Raji (cell line): ENCODE data around the gene C16orf87.

Experiments used
- POLR2A ChIP-seq: IDR thresholded peaks from 2 replicates; pipeline ENCODE4 v1.6.1; 2011; ENCODE audit warnings: low read depth, low read length, control low read depth; ENCODE audit not compliant: insufficient read depth

The C16orf87 gene

DNA sequence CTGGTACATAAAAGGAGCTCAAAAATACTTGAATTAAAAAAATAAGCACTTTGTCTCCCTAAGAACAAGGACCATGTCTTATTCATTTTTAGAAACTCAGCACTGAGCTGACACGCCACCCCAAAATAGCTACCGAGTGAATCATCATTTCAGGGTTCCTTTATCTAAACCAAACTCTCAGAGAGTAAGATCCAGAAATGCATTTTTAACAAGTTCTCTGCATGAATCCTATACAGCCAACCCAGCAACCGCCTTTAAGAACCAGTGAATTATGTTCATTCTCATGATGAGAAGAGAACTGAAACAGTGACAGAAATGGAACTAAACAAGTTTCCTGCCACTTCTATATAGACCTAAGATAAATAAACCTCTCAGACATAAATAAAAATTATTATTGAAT lies 8.7 kb downstream of the C16orf87 start:
- TF ChIP-seq POLR2A, result no peak

- no peak for TF ChIP-seq POLR2A
Observed at GRCh38 chr16:46817961-46818360, 13.0 kb downstream of the C16orf87 start.

GRCh38 chr16:46814790-46815189 lies 16.2 kb downstream of the C16orf87 start:
- TF ChIP-seq POLR2A, result no peak

GRCh38 chr16:46813611-46814010 lies 17.4 kb downstream of the C16orf87 start:
- no peak for TF ChIP-seq POLR2A

GRCh38 chr16:46812781-46813540 lies 18.0 kb downstream of the C16orf87 start:
- TF ChIP-seq POLR2A, result no peak

- no peak for TF ChIP-seq POLR2A
Observed at GRCh38 chr16:46811682-46812081, 19.3 kb downstream of the C16orf87 start.

DNA sequence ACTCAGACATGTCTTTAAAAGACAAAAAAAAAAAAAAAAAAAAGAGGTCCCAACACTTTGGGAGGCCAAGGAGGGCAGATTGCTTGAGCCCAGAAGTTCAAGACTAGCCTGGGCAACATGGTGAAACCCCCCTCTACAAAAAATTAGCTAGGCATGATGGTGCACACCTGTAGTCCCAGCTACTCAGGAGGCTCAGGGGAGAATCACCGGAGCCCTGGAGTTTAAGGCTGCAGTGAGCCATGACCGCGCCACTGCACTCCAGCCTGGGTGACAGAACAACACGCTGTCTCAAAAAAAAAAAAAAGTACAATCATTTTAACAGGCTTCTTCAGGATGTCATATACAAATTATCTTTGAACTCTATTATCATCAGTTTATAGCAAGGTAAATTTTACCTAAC lies 22.0 kb downstream of the C16orf87 start:
- no peak for TF ChIP-seq POLR2A

- TF ChIP-seq POLR2A, result no peak
Observed at GRCh38 chr16:46807336-46807735, 23.6 kb downstream of the C16orf87 start.

DNA sequence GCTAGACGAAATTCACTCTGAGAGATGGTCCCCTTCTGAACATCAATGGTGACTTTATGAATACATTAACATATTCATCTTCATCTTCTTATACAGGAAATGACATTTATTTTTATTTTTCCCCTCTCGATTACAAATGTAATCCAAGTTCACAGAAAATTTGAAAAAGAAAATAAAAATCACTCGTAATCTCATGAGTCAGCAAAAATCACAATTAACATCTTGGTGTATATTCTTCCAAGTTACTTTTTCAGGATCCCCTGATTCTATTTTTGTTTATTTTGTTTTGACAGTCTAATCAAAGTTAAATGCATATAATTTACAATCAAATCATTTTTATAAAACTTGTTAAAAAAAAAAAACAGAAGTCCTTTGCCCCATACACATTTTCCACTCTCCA lies 27.6 kb downstream of the C16orf87 start:
- no peak for TF ChIP-seq POLR2A

DNA sequence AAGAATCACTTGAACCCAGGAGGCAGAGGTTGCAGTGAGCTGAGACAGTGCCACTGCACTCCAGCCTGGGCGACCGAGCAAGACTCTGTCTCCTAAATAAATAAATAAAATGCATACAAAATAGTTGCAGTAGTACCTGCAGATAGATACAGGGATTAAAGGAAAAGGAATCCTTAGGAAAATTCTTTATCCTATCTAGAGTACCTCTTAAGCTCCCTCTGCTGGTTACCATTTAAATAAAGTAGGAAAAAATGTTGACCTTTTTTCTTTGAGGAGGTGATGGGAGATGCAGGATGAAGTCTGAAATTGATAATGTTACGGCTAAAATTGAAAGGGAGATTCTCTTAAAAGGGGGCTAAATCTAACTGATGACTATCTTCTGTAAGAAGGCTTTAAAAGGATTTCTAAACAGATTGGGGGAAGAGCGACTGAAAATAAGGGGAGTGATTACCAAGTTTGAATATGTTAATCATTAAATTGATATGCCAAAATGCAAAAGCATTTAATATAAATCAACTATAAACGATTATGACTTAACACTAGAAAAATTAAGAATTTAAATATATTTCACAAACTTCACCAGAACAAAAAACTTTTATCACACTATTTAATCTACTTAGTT lies 29.4 kb downstream of the C16orf87 start:
- TF ChIP-seq POLR2A, result no peak

- no peak for TF ChIP-seq POLR2A
Observed at GRCh38 chr16:46800494-46800893, 30.5 kb downstream of the C16orf87 start.

DNA sequence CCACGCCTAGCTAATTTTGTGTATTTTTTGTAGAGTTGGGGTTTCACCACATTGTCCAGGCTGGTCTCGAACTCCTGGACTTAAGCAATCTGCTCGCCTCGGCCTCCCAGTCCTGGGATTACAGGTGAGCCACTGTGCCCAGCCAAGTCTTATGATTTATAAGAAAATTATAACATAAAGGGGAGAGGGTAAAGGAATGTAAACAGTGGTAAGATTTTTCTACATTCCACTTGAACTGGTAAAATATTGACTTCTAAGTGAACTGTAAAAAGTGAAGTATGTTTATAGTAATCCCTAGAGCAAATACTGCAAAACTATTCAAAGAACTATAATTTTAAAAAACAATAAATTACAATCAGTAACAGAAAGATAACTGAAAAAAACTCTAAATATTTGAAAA lies 33.5 kb downstream of the C16orf87 start:
- no peak for TF ChIP-seq POLR2A

DNA sequence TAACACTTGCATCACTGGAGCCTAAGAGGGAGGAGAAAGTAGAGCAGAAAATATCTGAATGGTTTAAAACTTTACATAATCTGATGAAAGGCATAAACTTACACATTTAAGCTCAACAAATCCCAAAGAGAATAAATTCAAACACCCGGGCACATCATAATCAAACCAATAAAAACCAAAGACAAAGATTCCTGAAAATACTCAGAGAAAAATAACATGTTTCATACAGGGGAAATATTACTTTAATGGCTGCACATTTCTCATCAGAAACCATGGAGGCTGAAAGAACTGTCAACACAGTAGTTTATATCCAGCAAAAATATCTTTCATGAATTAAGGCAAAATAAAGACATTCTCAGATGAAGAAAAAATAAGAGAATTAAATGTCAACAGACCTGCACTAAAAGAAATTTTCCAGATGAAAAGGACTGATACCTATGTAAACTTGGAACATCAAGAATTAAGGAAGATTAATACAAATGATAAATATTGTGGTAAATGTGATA lies 34.2 kb downstream of the C16orf87 start:
- no peak for TF ChIP-seq POLR2A

GRCh38 chr16:46793841-46794240 lies 37.1 kb downstream of the C16orf87 start:
- no peak for TF ChIP-seq POLR2A

GRCh38 chr16:46790599-46791270 lies 40.2 kb downstream of the C16orf87 start:
- TF ChIP-seq POLR2A, result peak; percentile 22; the same call in 1 of the 2 replicates
